CD4-positive, alpha-beta T cell treated with Interferon alpha-2 for 1 hour (primary cell): ENCODE data around the gene SERTAD2.
A peak's percentile ranks its signal among the peaks of the same experiment; 100 is the strongest.

Experiments
- DNase-seq, 2 donors: peaks; one replicate each; pipeline ENCODE4 v3.0.0-alpha.2; 2020 to 2022

SERTAD2 gene, protein sequence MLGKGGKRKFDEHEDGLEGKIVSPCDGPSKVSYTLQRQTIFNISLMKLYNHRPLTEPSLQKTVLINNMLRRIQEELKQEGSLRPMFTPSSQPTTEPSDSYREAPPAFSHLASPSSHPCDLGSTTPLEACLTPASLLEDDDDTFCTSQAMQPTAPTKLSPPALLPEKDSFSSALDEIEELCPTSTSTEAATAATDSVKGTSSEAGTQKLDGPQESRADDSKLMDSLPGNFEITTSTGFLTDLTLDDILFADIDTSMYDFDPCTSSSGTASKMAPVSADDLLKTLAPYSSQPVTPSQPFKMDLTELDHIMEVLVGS

DNA sequence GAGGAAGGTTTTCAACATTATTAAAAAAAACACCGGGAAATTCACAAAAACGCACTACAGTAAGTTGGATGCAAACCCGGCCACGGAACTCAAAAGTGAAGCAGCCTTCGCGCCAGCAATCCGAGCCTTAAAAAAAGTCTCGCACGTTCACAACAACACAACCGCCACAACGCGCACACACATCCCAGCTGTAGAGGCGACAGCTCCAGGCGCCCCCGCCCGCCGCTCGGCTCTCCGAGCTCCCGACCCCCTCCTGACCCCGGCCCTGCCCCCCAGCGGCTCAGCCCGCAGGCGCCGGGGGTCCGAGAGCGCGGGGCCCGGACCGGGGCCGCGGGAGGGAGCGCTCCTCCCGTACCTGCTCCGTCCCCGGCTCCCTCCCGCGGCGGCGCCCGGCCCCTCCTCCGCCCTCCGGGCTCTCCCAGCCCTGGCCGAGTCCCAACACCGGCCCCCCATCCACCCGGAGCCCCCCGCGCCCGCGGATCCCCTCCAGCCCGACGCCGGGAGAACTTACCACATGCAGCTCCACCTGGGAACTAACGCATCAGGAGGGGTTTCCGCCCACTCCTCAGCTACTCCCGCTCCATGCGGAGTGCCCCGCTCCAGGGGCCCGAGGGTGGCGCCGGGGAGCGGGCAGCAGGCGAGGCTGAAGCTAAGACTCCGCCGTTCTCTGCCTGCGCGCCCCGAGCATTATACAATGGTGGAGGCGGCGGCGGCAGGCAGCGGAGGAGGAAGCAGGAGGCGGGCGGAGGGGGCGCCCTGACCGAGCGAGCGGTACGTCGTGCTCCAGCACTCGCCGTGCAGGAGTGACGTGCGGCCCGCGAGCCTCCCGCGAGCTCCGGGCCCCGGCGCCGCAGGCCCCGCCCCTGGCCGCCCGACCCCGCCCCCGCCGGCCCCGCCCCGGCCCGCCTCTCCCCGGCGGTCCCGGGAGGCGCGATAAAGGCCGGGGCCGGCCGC is at the start of gene SERTAD2:
TSS of gene SERTAD2 (minus strand) at position 805 of the 954 bp plus-strand sequence. CDS start 17,042 bp downstream, outside the sequence.
- DNase-seq: peak; percentile 91 to 92

DNA sequence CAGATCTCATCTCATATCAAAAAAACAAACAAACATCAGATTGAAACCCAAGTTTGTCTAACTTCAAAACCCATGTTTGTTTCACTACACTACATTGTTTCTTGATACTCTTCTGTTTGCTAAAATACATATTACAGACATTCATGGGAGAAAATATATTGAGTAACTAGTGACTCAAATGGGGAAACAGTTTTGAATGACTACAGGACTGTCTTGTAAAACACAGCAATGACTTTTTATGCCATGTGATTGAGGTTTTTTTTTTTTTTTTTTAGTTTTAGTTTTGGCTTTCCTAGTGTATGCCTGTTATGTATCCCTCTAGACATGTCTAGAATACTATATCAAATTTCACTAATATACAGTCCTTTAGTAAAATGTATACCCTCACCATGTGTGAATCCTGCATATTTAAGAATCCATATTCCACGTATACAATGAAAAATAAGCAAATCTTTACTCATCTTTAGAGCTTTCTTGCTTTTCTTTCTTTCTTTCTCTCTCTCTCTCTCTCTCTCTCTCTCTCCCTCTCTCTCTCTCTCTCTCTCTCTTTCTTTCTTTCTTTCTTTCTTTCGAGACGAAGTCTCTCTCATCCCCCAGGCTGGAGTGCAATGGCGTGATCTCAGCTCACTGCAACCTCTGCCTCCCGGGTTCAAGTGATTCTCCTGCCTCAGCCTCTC is 46.6 kb upstream of the SERTAD2 start:
- no peak for DNase-seq

DNA sequence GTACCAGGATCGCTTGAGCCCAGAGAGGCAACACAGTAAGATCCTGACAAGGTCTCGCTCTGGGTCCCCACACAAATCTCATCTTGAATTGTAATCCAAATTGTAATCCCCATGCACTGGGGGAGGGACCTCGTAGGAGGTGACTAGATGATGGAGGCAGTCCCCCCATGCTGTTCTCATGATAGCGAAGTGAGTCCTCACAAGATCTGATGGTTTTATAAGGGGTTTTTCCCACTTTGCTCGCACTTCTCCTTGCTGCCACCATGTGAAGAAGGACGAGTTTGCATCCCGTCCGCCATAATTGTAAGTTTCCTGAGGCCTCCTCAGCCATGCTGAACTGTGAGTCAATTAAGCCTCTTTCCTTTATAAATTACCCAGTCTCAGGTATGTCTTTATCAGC is 46.0 kb upstream of the SERTAD2 start:
- DNase-seq: peak; percentile 38 to 52

- DNase-seq: peak in 1 of 2 donors; percentile 25
Measured at GRCh38 chr2:64698668-64699444, 45.1 kb upstream of the SERTAD2 start.

DNA sequence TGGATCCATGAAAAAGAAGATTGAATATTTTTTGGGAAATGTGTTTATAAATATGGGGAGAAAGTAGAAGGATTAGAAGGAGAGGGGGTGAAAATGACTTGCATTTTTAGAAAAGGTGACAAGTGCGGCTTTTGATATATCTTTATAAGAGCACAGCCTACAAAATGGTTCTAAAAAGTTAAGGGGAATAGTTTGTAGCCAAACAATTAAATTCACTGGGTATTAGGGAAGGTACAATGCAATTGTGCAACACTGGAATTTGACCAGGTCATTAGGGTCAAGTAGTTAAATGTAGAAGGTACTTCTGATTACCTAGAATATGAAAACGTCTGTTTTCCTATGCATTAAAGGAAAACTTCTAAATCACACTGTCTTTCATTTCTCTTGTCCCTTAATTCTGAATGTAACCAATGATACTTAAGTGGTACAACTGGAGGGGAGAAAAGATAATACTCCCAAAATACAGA is 44.5 kb upstream of the SERTAD2 start:
- no peak for DNase-seq

- DNase-seq: no peak
Measured at GRCh38 chr2:64697297-64698176, 43.8 kb upstream of the SERTAD2 start.

- DNase-seq: no peak
Measured at GRCh38 chr2:64696636-64697035, 42.9 kb upstream of the SERTAD2 start.

- no peak for DNase-seq
Measured at GRCh38 chr2:64695721-64696261, 42.1 kb upstream of the SERTAD2 start.

GRCh38 chr2:64692401-64692800 is 38.7 kb upstream of the SERTAD2 start:
- DNase-seq: no peak

DNA sequence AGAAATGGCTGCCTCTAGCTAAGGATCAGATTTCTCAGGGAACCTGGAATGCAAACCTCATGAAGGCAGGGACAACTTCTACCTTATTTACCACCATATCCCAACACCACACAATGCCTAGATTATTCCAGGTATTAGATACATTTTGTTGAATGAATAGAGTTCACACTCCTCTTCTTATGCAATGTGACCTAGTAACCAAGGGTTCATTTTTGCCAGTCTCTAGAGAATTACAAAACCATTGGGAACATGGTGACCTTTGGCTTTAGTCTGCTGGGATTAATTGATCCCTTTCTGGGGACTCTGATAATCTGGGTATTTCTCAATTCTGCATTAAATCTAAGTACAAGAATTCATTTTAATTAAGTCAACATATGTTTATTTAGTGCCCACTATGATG is 35.2 kb upstream of the SERTAD2 start:
- no peak for DNase-seq

DNA sequence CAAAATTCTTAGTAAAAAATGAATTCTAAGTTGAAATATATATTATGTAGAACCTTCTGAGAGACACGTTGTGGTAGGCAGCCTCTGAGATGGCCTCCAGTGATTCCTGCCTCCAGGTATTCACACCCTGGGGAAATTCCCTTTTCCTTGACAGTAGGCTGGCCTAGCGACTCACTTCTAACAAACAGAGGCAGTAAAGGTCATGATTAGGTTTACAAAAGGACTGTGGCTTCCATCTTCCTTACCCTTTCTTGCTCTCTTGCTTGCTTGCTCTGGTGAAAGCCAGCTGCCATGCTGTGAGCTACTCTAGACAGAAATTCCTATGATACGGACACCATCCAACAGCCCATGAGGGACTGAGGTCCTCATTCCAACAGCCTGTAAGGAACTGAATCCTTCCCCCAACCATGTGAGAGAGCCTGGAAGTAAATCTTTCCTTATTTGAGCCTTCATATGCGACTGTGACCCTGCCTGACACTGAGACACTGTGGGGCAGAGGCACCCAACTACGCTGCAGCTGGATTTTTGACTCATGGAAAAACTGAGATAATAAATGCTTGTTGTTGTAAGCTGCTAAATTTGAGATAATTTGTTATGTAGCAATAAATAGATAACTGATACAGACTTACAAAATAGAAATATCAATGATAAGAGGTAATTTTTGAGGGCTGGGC is 32.7 kb upstream of the SERTAD2 start:
- DNase-seq: no peak

DNA sequence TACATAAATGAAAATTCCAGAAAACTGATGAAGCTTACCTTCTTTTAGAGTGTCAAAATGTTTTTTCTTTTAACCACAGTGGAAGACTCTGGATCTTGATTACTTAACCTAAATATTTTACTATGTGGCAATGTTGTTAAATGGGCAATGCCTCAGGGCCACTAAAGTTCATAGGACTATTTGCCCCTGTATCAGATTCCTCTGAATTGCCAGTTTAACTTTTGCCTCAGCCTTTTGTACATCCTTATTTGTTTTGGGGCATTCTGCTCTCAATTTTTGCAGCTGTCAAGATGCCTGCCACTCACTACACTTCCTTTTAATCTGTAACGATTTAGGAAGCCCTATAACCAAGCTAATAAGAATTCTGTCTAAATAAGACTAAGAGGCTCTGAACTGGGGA is 31.7 kb upstream of the SERTAD2 start:
- DNase-seq: no peak

DNA sequence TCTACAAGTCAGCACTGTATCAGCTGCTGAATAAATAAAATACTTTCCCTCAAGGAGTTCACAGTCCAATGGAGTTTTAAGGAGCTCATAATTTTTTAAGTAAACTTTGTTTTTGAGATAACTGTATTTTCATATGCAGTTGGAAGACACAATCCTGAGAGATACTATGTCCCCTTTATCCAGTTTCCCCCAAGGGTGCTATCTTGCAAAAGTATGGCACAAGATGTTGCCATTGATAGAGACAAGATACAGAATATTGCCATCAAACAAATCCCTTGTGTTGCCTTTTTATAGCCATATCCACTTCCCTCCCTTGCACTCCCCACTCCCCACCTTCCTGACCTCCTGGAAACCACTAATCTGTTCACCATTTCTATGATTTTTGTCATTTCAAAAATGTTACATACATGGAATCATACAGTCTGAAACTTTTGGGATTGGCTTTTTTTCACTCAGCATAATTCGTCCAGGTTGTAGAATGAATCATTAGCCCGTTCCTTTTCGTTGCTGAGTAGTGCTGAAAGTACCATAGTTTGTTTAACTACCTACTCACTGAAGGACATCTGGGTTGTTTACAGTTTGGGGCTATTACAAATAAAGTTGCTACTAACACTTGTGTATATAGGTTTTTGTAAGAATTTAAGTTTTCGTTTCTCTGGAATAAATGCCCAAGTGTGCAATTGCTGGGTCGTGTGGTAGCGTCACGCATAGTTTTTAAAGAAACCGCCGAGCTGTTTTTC is 30.2 kb upstream of the SERTAD2 start:
- DNase-seq: no peak

GRCh38 chr2:64681479-64681967 is 27.8 kb upstream of the SERTAD2 start:
- DNase-seq: no peak

DNA sequence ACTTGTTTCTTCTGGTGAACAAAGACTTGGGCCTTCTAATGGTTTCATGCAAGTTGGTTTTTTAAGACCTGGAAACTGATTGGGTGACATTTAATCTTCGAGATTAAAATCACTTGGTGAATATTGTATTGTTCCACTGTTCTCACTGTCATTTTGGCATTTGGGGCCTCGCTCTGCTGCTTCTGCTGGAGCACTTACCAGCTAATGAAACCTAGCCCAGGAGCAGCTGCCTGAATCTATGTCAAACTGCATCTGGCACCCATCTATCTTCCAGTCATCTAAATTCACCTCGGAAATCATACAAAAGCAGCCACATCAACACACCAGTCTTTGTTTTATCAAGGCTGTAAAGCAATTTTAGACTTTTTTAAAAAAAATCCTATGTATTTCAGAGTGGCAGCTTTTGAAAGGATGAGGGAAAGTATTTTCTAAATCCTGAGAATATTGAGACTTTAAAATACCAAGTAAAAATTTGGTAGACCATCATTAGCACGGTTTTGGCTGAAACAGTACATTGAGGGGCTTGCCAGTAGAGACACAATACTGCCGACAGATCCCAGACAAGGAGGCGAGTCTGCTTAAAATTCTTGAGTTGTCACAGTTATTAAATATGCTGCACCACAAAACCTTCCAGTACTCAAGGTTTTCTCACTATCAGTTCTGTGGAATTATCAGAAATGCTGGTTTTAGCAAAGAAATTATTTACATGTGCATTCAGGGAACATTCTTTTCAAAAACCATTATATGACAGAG is 26.1 kb upstream of the SERTAD2 start:
- no peak for DNase-seq

DNA sequence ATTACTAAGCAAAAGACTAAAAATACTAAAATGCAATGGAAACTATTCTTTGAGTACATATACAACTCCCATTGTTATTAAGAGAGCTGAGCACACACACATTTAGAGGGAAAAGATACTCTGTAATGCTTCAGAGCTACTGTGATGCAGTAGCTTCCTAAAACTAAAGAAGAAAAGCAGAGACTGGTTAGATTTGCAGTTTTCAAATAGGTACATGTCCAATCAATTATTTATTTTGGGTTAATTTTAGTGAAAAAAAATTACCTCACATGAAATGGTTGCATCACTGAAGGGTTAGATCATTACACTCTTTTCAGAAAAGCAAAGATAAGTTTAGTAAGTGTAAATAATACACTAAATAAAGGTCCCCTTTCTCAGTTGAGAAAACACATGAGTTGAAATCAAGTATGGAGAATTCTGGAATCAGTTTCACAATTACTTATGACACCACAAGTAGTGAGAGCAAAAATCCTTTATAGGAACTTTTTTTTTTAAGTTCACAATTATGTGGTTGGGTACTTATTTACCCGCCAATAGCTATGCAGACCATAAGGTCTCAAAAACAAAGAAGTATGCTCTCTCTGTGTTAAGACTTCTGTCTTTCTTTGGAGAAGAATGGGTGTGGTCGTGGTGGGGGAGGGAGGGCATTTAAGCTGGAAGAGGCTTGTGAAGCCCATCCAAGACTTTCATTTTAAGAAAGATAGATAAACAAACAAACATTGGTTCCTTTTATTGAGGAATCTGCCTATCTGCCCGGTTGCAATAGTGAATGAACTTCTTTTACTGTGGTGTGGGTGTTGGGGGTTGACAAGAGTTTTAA is 25.3 kb upstream of the SERTAD2 start:
- DNase-seq: no peak

DNA sequence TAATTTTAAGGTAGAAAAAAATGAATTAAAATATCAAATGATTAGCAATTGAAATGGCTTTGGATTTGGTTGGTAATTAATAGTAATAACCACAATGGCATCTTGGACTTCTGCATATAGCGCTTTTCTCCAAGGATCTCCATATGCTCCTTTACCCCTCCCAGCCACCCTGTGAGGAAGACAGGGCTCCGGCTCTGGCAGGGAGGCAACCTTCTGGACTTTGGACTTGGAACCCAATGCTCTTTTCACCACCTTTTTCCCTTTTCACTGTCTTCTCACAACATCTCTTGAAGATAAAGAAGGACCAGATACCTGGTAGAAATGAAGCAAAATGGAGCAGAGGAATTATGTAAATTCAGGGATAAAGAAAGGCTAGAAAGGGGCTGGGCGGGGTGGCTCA is 23.8 kb upstream of the SERTAD2 start:
- DNase-seq: no peak

DNA sequence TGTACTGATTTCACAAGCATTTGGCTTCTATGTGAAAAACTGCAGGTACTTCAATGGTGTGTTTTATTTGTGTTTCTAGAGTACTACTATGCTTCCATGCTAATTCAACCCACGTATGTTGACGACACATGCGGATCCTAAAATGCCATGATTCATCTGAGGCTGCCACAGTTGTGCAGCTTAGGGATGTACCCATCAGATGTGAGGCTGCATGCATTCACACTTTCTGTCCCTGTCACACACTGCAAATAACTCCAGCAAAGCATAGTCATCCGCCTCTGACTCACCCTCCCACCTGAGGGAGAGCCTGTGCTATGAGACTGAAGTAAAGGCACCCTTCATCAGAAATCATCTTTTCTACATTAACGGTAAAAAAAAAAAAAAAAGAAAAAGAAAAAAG is 22.1 kb upstream of the SERTAD2 start:
- no peak for DNase-seq
